Fibroblast of skin of right quadriceps (primary cell): ENCODE results near the gene C12orf43.

Experiments
- DNase-seq: peaks from one replicate; pipeline ENCODE4 v3.0.0-alpha.2; 2013

Gene C12orf43

GRCh38 chr12:120998435-120998834, 17.9 kb downstream of the C12orf43 start:
- no peak for DNase-seq

DNA sequence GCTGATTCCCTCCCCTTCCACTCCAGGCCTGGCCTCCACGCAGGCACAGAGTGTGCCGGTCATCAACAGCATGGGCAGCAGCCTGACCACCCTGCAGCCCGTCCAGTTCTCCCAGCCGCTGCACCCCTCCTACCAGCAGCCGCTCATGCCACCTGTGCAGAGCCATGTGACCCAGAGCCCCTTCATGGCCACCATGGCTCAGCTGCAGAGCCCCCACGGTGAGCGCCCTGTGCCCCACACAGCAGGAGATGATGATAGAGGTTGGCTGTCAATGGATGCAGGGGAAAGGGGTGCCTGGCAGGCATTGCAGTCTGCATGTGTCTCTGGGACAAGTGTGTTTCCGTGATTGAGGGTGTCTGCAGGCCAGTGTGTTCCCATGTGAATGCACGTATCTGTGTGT, 18.8 kb downstream of the C12orf43 start:
- no peak for DNase-seq

- DNase-seq, result no peak
These were observed 20.0 kb downstream of the C12orf43 start for GRCh38 chr12:120996133-120996746.

GRCh38 chr12:120994589-120995337, 21.5 kb downstream of the C12orf43 start:
- DNase-seq, result no peak

DNA sequence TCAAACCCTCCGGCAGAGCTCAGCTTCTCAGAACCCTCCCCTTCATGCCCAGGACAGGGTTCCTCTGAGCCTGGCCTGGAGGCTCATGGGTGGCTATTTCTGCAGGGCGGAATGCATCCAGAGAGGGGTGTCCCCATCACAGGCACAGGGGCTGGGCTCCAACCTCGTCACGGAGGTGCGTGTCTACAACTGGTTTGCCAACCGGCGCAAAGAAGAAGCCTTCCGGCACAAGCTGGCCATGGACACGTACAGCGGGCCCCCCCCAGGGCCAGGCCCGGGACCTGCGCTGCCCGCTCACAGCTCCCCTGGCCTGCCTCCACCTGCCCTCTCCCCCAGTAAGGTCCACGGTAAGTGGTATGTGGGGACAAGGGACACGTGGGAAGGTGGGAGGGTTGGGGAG, 22.2 kb downstream of the C12orf43 start:
- no peak for DNase-seq

GRCh38 chr12:120993496-120993895, 22.8 kb downstream of the C12orf43 start:
- no peak for DNase-seq

- no peak for DNase-seq
These were observed 23.3 kb downstream of the C12orf43 start for GRCh38 chr12:120992989-120993388.

DNA sequence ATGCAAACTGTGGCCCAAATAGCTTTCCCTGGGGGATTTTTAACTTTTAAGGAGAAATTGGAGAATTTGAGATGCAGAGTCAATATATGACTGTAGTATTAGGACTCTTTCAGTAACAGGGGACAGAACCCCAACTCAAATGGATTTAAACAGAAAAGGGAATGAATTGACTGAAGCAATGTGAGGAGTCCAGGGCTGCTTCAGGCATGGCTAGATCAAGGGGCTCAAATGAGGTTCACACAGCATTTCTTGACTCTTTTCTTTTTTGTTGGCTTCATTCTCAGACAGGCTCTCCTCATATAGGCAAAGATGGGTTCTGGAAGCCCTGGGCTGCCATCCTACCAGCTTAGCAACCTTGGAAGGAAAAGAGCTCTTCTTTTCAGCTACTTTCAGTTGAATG, 24.3 kb downstream of the C12orf43 start:
- DNase-seq, result no peak

- DNase-seq, result no peak
These were observed 25.7 kb downstream of the C12orf43 start for GRCh38 chr12:120990487-120991055.

DNA sequence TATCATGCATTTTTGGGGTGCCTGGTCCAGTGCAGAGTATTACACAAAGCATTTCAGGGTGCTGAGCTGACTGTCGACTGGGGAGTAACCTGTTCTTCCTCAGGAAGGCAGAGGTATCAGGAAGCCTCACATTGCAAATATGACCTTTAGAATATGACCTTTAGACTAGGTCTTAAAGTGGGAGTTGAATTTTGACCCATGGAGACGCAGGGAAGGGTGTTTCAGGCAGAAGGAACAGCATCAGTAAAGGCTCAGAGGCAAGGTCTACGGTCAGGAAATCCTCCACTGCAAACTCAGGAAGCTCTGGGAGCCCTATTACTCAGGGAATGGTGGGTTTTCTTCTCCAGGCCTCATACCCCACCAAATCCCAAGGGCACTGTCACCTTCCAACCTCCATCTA, 26.6 kb downstream of the C12orf43 start:
- DNase-seq, result no peak

- no peak for DNase-seq
These were observed 27.6 kb downstream of the C12orf43 start for GRCh38 chr12:120988658-120989057.

- no peak for DNase-seq
These were observed 28.1 kb downstream of the C12orf43 start for GRCh38 chr12:120988234-120988633.

DNA sequence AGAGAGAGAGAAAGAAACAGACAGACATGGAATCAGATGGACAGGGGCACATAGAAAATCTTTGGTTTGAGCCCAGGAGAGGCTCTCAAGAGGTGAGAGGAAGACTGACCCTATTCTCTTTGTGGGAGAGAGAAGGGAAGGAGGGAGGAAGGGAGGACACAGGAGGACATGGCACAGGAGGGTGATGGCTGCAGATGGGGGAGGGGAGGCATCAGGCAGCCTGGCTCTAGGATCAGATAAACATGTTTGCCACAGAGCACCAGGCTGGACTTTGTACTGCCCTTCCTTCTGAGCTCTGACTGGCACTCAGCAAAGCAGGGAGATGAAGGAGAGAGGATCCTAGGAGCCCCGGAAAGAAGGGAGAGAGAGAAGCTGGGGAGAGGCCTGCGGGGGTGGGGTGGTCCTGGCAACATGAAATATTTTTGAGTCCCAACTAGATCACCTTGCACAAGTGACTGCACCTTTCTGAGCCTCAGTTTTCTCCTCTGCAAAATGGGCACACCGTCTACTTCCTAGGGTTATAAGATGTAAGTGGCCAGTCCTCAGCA, 31.9 kb downstream of the C12orf43 start:
- no peak for DNase-seq

GRCh38 chr12:120983759-120984158, 32.5 kb downstream of the C12orf43 start:
- no peak for DNase-seq

DNA sequence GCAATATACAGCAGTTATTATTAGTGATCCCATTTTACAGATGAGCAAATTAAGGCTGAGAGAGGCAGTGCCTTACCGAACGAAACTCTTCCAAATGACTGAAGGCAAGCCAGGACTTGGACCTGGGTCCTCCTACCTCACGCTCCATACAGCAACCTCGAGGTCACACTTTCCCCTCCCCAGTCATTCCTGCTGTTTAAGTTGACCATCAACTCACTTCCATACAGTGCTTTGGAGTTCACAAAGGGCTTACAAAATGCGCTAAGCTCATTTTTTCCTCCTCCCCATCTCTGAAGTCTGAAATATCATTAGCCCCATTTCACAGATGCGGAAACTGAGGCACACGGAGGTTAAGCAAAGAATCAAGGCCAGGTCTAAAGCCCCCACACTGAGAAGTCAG, 33.6 kb downstream of the C12orf43 start:
- no peak for DNase-seq

GRCh38 chr12:120981407-120981941, 34.8 kb downstream of the C12orf43 start:
- DNase-seq, result no peak

- no peak for DNase-seq
These were observed 35.4 kb downstream of the C12orf43 start for GRCh38 chr12:120980800-120981368.

GRCh38 chr12:120979862-120980696, 36.2 kb downstream of the C12orf43 start:
- no peak for DNase-seq

DNA sequence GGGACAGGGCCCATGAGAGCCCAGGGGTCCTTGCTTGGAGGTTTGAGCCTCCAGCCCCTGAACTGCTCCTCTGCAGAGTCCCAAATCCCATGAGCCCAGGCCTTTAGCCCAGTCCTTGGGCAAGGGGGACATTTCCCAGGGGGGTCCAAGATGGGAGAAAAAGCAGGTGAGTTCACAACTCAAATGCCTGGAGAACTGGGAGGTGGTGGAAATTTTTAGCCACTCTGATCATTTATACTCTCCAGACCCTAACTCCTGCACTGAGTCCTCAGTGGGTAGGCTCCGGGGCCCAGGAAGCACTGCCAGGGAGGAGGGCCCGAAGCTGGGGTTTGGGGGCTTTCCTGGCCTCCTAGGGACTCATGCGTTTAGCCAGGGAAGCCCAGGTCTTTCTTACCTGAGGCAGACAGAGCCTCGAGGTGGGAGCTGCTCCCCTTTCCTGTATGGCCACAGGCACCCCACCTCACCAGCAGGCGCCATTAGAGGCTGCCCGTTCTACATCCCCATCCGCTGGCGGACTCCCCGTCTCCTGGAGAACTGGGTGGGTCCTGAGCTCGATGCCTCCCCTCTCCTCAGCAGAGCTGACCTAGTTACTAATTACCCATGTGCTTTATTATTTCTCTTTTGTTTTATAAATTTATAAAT, 36.9 kb downstream of the C12orf43 start:
- no peak for DNase-seq

- DNase-seq, result no peak
These were observed 37.7 kb downstream of the C12orf43 start, which contains the start of gene HNF1A for GRCh38 chr12:120978296-120979219. Gene HNF1A, plus strand, starts transcription at chr12:120978543. Its CDS starts 226 bp downstream, at chr12:120978769.
